Measurements from ENCODE around the gene SSBP4.

SSBP4 gene

GRCh38 chr19:18439025-18439909 is 20.1 kb downstream of the SSBP4 start:
- Histone ChIP-seq H3K27me3 (ENCODE audit: control insufficient read depth, low read length) (no peaks in the 10 kb centered on the region), H3K27ac (ENCODE audit: low read depth, low read length) (no peak overlapping the region), H3K9me2 (replicated peaks; ENCODE audit: control insufficient read depth, low read length) (no peaks in the 10 kb centered on the region), H4K20me1 (ENCODE audit: control insufficient read depth, insufficient read depth, low read depth, low read length) (no peaks in the 10 kb centered on the region), H3K36me3 (ENCODE audit: control insufficient read depth, low read length) (peaks cover 14% of the 10 kb centered on the region; the same call in 1 of the 2 replicates), H3K4me3 (ENCODE audit: low read length) (no peak overlapping the region), H3F3A (ENCODE audit: control insufficient read depth, insufficient read depth) (peaks cover 12% of the 10 kb centered on the region; the same call in 1 of the 2 replicates), H3K4me1 (ENCODE audit: control insufficient read depth, low read length) (peaks cover 23% of the 10 kb centered on the region), H3K4me2 (ENCODE audit: low read length) (no peak overlapping the region), H3K79me2 (ENCODE audit: control insufficient read depth, low read length) (no peaks in the 10 kb centered on the region), H3K9me3 (ENCODE audit: control insufficient read depth, insufficient read depth, low read length) (no peaks in the 10 kb centered on the region)
- TF ChIP-seq, protein P1, sequence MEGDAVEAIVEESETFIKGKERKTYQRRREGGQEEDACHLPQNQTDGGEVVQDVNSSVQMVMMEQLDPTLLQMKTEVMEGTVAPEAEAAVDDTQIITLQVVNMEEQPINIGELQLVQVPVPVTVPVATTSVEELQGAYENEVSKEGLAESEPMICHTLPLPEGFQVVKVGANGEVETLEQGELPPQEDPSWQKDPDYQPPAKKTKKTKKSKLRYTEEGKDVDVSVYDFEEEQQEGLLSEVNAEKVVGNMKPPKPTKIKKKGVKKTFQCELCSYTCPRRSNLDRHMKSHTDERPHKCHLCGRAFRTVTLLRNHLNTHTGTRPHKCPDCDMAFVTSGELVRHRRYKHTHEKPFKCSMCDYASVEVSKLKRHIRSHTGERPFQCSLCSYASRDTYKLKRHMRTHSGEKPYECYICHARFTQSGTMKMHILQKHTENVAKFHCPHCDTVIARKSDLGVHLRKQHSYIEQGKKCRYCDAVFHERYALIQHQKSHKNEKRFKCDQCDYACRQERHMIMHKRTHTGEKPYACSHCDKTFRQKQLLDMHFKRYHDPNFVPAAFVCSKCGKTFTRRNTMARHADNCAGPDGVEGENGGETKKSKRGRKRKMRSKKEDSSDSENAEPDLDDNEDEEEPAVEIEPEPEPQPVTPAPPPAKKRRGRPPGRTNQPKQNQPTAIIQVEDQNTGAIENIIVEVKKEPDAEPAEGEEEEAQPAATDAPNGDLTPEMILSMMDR (IDR thresholded peaks at IDR 0.05; ENCODE audit: low read depth, low read length, poor library complexity, severe bottlenecking), result no peak

GRCh38 chr19:18439910-18440237 is 20.7 kb downstream of the SSBP4 start:
- Histone ChIP-seq H3K4me3 (ENCODE audit: low read length) (no peak overlapping the region), H3K27ac (ENCODE audit: low read depth, low read length) (no peak overlapping the region), H3K9me2 (replicated peaks; ENCODE audit: control insufficient read depth, low read length) (no peaks in the 10 kb centered on the region), H4K20me1 (ENCODE audit: control insufficient read depth, insufficient read depth, low read depth, low read length) (no peaks in the 10 kb centered on the region), H3K9me3 (ENCODE audit: control insufficient read depth, insufficient read depth, low read length) (no peaks in the 10 kb centered on the region), H3K27me3 (ENCODE audit: control insufficient read depth, low read length) (no peaks in the 10 kb centered on the region), H3K4me2 (ENCODE audit: low read length) (no peak overlapping the region), H3K36me3 (ENCODE audit: control insufficient read depth, low read length) (peaks cover 19% of the 10 kb centered on the region; the same call in 1 of the 2 replicates), H3F3A (ENCODE audit: control insufficient read depth, insufficient read depth) (peaks cover 12% of the 10 kb centered on the region; the same call in 1 of the 2 replicates), H3K4me1 (ENCODE audit: control insufficient read depth, low read length) (peaks cover 23% of the 10 kb centered on the region), H3K79me2 (ENCODE audit: control insufficient read depth, low read length) (no peaks in the 10 kb centered on the region)
- TF ChIP-seq, protein P1 (IDR thresholded peaks at IDR 0.05; ENCODE audit: low read depth, low read length, poor library complexity, severe bottlenecking), result no peak
- no peak for TF ChIP-seq EZH2phosphoT487 (IDR thresholded peaks at IDR 0.05; ENCODE audit: borderline replicate concordance, low read length)

- Histone ChIP-seq H3K9me2 (replicated peaks; ENCODE audit: control insufficient read depth, low read length) (no peaks in the 10 kb centered on the region), H4K20me1 (ENCODE audit: control insufficient read depth, insufficient read depth, low read depth, low read length) (no peaks in the 10 kb centered on the region), H3K79me2 (ENCODE audit: control insufficient read depth, low read length) (no peaks in the 10 kb centered on the region), H3K4me2 (ENCODE audit: low read length) (no peak overlapping the region), H3K36me3 (ENCODE audit: control insufficient read depth, low read length) (peaks cover 19% of the 10 kb centered on the region; the same call in 1 of the 2 replicates), H3K9me3 (ENCODE audit: control insufficient read depth, insufficient read depth, low read length) (no peaks in the 10 kb centered on the region), H3K27me3 (ENCODE audit: control insufficient read depth, low read length) (no peaks in the 10 kb centered on the region), H3K4me1 (ENCODE audit: control insufficient read depth, low read length) (peaks cover 23% of the 10 kb centered on the region), H3K4me3 (ENCODE audit: low read length) (no peak overlapping the region), H3K27ac (ENCODE audit: low read depth, low read length) (no peak overlapping the region), H3F3A (ENCODE audit: control insufficient read depth, insufficient read depth) (peaks cover 12% of the 10 kb centered on the region; the same call in 1 of the 2 replicates)
- TF ChIP-seq, protein P1 (IDR thresholded peaks at IDR 0.05; ENCODE audit: low read depth, low read length, poor library complexity, severe bottlenecking), result peak; percentile 53
- TF ChIP-seq EZH2phosphoT487 (IDR thresholded peaks at IDR 0.05; ENCODE audit: borderline replicate concordance, low read length), result no peak
Measured at GRCh38 chr19:18440415-18440877, 21.2 kb downstream of the SSBP4 start.
